Osteocyte (in vitro differentiated cells): ENCODE data around the gene TTN. TPM values are rescaled to one million over a fixed set of nuclear protein-coding genes. Genes with fewer than 3 reads are reported as not detected.

Experiments used
- DNase-seq: peaks from one replicate; pipeline ENCODE4 v3.0.0; 2021; ENCODE audit warnings: mixed read lengths; ENCODE audit not compliant: unreplicated experiment; ENCODE audit errors: extremely low spot score
- H3K27ac Mint-ChIP-seq: one replicate; pipeline ENCODE4 v1.8.0; 2021; ENCODE audit warnings: mild to moderate bottlenecking, mixed read lengths; ENCODE audit not compliant: unreplicated experiment
- H3K27me3 Mint-ChIP-seq: one replicate; pipeline ENCODE4 v1.8.0; 2021; ENCODE audit warnings: mixed read lengths; ENCODE audit not compliant: unreplicated experiment
- H3K36me3 Mint-ChIP-seq: one replicate; pipeline ENCODE4 v1.8.0; 2021; ENCODE audit warnings: mixed read lengths; ENCODE audit not compliant: unreplicated experiment
- H3K4me1 Mint-ChIP-seq: one replicate; pipeline ENCODE4 v1.8.0; 2021; ENCODE audit warnings: mixed read lengths; ENCODE audit not compliant: unreplicated experiment
- H3K4me3 Mint-ChIP-seq: one replicate; pipeline ENCODE4 v1.8.0; 2021; ENCODE audit warnings: mild to moderate bottlenecking, moderate library complexity, mixed read lengths; ENCODE audit not compliant: unreplicated experiment
- H3K9me3 Mint-ChIP-seq: one replicate; pipeline ENCODE4 v1.8.0; 2021; ENCODE audit warnings: mixed read lengths; ENCODE audit not compliant: unreplicated experiment
- CTCF ChIP-seq: fragments of 200-600 bp; sonication (generic); IDR thresholded peaks from 2 replicates; pipeline ENCODE4 v1.5.0; 2021; ENCODE audit warnings: antibody characterized with exemption, mild to moderate bottlenecking, moderate library complexity
- total RNA-seq: library from RNA; stranded (reverse); gene quantifications from 2 replicates; pipeline ENCODE4 v1.2.1, GENCODE V29; 2021

The TTN gene
- total RNA-seq, 1 donor from 2014 or later: not detected

DNA sequence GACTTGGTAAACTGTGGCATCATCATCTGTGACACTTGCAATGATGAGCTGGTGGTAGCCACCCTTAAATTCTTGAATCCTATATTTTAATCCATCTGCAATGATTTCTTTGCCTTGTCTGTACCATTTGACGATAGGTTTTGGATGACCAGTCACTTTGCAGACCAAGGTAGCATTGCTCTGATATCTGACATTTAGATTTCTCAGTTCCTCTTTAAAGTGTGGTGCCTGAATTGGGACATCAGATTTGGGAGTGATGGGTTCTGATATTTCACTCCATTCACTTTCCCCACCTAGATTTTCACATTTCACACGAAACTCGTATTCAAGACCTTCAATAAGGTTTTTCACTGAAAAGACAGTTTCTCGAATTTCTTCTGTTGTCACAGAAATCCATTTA, 271.2 kb downstream of the TTN start:
- H3K4me1 Mint-ChIP-seq: no peaks in the 10 kb centered on the region
- H3K4me3 Mint-ChIP-seq: no peak overlapping the region
- H3K27me3 Mint-ChIP-seq: no peaks in the 10 kb centered on the region
- no peak for TF ChIP-seq CTCF
- no peak overlapping the region for H3K27ac Mint-ChIP-seq
- peaks cover 64% of the 10 kb centered on the region for H3K36me3 Mint-ChIP-seq
- no peaks in the 10 kb centered on the region for H3K9me3 Mint-ChIP-seq
- DNase-seq: no peak

GRCh38 chr2:178531168-178531567, 276.1 kb downstream of the TTN start:
- no peak overlapping the region for H3K4me3 Mint-ChIP-seq
- DNase-seq: no peak
- H3K4me1 Mint-ChIP-seq: no peaks in the 10 kb centered on the region
- no peaks in the 10 kb centered on the region for H3K27me3 Mint-ChIP-seq
- peaks cover 36% of the 10 kb centered on the region for H3K36me3 Mint-ChIP-seq
- no peak overlapping the region for H3K27ac Mint-ChIP-seq
- no peaks in the 10 kb centered on the region for H3K9me3 Mint-ChIP-seq
- TF ChIP-seq CTCF: no peak

DNA sequence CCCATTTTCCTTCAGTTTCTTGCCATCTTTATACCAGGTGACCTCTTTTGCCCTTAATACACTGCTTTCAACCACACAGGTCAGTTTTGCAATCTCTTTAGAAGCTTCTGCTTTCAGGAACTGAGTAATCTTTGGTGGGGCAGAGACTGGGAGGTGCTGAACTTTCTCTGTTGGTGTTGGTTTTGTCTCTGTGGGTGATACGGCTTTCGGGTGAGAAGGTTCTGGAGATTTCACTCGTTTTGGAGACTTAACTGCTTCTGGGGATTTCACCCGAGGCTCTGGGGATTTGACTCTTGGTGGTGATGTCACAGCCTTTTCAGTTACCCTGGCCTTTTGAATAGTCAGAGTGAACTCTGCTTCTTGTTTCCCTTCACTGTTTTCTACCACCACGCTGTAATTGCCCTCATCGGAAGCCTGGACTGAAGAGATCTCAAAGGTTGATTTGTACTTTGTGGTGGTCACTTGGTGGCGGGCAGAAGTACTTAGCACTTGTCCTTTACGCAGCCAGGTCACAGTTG, 276.5 kb downstream of the TTN start:
- Mint-ChIP-seq H3K27me3 (no peaks in the 10 kb centered on the region), H3K36me3 (peaks cover 32% of the 10 kb centered on the region), H3K9me3 (no peaks in the 10 kb centered on the region), H3K4me1 (peaks cover 2% of the 10 kb centered on the region), H3K27ac (no peak overlapping the region), H3K4me3 (no peak overlapping the region)
- no peak for DNase-seq
- TF ChIP-seq CTCF: no peak

GRCh38 chr2:178530131-178530530, 277.1 kb downstream of the TTN start:
- Mint-ChIP-seq H3K4me1 (peaks cover 5% of the 10 kb centered on the region), H3K27ac (no peak overlapping the region), H3K4me3 (no peak overlapping the region), H3K9me3 (no peaks in the 10 kb centered on the region), H3K27me3 (no peaks in the 10 kb centered on the region), H3K36me3 (peaks cover 32% of the 10 kb centered on the region)
- TF ChIP-seq CTCF: no peak
- DNase-seq: no peak

- DNase-seq: no peak
- H3K9me3 Mint-ChIP-seq: no peaks in the 10 kb centered on the region
- H3K4me3 Mint-ChIP-seq: no peak overlapping the region
- peaks cover 25% of the 10 kb centered on the region for H3K36me3 Mint-ChIP-seq
- no peak overlapping the region for H3K27ac Mint-ChIP-seq
- TF ChIP-seq CTCF: no peak
- H3K27me3 Mint-ChIP-seq: no peaks in the 10 kb centered on the region
- peaks cover 11% of the 10 kb centered on the region for H3K4me1 Mint-ChIP-seq
Observed at GRCh38 chr2:178529194-178529593, 278.0 kb downstream of the TTN start.
